ENCODE results near the gene UCN.
"Not testable (repeated sequence)": the region's sequence is repeated elsewhere in the genome, so short reads cannot be mapped to it uniquely, and the experiment has no call there.

UCN gene

GRCh38 chr2:27308359-27308881 lies at the start of gene UCN:
TSS of gene UCN (minus strand) at chr2:27308445. CDS start at chr2:27307895, 550 bp downstream.
- DNase-seq (ENCODE audit: low read depth): no peak

DNA sequence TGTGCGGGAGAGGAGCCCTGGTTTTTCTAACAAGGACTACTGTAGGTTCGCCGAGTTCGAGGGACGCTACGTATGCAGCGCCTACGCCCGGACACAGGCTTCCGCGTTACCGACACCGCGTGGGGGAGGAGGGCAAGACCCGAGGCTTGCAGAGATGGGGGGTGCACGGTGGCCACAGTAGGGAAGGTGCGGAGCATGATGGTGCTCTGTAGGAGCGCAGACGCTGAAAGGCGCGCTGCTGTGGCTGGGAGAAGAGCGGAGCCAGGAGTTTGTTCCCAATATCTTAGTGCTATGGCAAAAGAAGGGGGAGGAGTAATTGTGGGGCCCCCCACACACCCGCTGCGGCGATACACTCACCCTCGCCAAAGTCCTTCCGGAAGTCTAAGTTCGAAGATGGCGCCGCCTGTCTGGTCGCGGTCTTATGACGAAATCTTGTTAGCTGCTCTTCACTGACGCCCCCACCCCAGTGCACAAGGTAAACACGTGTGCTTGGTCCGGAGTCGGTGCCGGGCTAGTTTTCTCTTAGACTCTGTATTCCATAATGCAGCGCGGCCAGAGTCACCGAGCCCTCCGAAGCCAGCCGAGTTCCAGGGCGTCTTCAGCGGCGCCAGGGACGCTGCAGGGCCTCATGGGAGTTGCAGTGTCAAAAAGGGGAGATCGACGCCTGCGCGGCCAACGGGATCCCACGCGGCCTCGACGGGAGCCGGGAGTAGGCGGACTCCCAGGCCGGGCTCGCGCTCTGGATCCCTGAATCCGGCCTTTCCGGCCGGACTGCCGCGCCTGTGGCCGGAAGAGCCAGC lies 48.3 kb upstream of the UCN start, which contains the start of gene GTF3C2:
Gene GTF3C2 (minus strand): TSS at position 383 of the 800 bp plus-strand sequence. CDS start 13,210 bp downstream, outside the sequence.
- peak; percentile 86 for DNase-seq (ENCODE audit: low read depth)

- no peak for DNase-seq (ENCODE audit: low read depth)
Measured at GRCh38 chr2:27356056-27356381, 47.8 kb upstream of the UCN start.

DNA sequence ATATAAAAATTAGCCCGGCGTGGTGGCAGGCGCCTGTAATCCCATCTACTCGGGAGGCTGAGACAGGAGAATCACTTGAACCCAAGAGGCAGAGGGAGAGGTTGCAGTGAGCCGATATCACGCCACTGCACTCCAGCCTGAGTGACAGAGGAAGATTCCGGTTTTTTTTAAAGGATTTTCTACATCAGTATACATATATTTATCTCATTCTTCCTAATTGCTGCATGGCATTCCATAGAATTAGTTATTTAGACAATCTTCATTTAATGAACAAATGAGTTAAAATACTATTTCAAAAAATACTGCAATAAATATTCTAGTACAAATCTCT lies 46.3 kb upstream of the UCN start:
- DNase-seq (ENCODE audit: low read depth): no peak

DNA sequence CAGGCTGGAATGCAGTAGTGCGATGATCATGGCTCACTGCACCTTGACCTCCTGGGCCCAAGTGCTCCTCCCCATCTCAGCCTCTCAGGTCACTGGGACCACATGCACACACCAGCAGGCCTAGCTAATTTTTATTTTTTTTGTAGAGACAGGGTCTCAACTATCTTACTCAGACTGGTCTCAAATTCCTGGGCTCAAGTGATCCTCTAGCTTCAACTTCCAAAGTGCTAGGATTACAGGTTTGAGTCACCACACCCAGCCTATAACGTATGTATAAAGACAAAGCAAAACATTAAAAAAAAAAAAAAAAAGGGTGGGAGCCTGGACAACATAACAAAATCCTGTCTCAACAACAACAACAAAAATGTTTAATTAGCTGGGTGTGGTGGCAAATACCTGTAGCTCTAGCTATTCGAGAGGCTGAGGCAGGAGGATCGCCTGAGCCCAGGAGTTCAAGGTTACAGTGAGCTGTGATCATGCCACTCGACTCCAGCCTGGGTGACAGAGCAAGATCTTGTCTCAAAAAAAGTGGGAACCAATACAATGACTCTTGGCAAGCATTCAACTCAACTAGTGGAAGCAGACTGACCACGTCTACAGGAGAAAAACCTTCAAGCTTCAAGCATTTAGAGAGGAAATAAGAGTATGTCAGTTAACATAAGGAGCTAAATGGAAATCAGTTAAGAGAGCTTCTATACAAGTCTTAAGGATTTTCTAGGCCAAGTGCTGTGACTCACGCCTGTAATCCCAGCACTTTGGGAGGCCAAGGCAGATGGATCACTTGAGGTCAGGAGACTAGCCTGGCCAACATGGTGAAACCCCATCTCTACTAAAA lies 45.7 kb upstream of the UCN start:
- DNase-seq (ENCODE audit: low read depth): no peak

GRCh38 chr2:27353386-27353761 lies 45.1 kb upstream of the UCN start:
- DNase-seq (ENCODE audit: low read depth): not testable (repeated sequence)

- DNase-seq (ENCODE audit: low read depth): no peak
Measured at GRCh38 chr2:27351802-27352598, 43.8 kb upstream of the UCN start.

DNA sequence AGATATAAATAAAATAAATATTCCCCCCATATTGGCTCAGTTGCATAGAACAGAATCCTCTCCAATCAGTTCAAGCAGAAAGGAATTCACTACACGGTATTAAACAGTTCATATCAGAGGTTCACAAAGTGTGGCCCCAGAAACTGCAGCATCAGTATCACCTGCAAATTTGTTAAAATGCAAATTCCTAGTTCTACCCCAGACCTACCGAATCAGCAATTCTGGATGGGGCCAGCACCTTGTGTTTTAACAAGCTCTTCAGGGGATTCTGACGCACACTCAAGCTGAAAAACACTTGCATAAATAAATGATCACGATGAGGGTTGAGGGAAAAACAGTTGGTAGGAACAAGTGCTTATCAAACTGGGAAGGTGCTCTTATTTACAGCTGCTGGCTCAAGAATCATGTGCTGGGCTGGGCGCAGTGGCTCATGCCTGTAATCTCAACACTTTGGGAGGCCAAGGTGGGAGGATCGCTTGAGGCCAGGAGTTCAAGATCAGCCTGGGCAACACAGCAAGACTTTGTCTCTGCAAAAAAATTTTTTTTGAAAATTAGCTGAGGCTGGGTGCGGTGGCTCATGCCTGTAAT lies 42.0 kb upstream of the UCN start:
- DNase-seq (ENCODE audit: low read depth): no peak

DNA sequence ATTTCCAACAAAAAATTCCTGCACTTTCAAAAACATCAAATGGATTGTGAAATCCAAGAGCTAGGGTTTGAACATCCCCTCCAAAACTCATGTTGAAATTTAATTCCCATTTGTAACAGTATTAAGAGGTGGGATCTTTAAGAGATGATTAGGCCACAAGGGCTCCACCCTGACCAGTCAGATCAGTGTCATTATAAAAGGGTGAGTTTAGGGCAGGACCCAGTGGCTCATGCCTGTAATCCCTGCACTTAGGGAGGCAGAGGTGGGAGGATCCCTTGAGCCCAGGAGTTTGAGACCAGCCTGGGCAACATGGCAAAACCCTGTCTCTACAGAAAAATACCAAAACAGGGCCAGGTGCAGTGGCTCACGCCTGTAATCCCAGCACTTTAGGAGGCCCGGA lies 39.4 kb upstream of the UCN start:
- DNase-seq (ENCODE audit: low read depth): no peak

GRCh38 chr2:27336173-27336572 lies 27.9 kb upstream of the UCN start:
- no peak for DNase-seq (ENCODE audit: low read depth)

GRCh38 chr2:27335311-27335710 lies 27.1 kb upstream of the UCN start:
- no peak for DNase-seq (ENCODE audit: low read depth)

- DNase-seq (ENCODE audit: low read depth): no peak
Measured at GRCh38 chr2:27324720-27325119, 16.5 kb upstream of the UCN start.

DNA sequence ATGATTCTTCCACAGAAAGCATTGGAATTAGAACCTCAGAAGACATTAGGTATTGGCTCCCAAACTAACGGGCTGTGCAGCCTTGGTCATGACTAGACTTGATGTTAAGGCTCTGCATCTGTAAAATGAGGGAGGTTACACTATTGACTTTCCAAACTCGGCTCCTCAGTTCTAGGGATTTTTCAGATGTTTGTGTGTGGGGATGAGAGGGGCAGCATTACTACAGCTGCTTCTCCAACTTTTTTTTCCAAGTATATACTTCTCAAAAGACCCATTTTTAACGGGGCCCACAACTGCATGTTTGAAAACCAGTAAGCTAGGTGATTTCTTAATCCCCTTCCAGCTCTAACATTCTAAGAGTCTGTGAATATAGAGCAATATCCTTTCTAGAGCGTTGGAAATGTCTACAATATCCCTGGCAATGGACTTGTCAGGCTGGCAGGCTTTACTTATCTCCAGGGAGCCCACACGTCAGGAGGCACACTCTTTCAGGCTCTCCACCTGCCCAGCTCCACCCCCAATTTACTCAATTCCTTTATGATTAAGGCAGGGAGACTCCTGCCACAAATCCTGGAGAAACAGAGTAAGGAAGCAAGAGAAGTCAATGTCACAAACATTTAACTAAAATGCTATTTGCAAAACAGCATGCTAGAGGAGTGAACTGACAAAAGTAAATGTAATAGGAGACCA lies 15.5 kb upstream of the UCN start:
- no peak for DNase-seq (ENCODE audit: low read depth)

GRCh38 chr2:27322766-27323595 lies 14.7 kb upstream of the UCN start, which contains the start of gene MPV17:
TSS of gene MPV17 (minus strand) at chr2:27323097. CDS start at chr2:27322517, 580 bp downstream.
- peak; percentile 73 for DNase-seq (ENCODE audit: low read depth)

- DNase-seq (ENCODE audit: low read depth): no peak
Measured at GRCh38 chr2:27322301-27322765, 14.1 kb upstream of the UCN start.

DNA sequence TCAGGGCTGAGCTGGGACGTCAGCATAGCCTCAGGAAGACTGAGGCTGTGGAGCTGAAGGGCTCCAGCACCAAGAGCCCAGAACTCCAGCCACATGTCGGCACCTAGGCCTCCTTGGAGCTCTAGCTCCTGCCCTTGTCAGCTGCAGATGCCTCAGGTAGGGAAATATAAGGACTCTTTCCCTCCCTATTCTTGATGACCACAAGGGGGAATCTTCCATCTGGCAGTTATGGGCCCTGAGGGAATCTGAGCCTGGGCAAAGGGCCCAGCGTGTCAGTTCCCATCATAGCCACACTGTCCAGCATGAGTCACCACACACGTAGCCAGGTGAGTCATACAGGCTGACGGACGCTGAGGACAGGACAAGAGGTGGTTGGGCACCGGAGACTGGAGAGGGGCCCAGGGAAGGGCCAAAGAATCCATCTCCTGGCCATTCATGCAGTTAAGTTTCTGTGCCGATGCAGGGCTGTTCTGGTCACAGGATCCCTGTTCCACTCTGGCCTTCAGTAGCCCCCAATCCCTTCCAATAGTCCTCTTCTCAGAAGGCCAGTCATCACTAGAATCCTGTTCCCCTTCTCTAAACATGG lies 12.8 kb upstream of the UCN start:
- no peak for DNase-seq (ENCODE audit: low read depth)

DNA sequence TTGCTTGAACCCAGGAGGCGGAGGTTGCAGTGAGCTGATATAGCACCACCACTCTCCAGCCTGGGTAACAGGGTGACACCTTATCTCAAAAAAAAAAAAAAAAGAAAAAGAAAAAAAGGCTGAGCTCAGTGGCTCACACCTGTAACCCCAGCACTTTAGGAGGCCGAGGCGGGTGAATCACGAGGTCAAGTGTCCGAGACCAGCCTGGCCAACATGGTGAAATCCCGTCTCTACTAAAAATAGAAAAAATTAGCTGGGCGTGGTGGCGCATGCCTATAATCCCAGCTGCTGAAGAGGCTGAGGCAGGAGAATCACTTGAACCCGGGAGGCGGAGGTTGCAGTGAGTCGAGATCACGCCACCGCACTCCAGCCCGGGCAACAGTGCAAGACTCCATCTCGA lies 11.6 kb upstream of the UCN start:
- DNase-seq (ENCODE audit: low read depth): not testable (repeated sequence)

DNA sequence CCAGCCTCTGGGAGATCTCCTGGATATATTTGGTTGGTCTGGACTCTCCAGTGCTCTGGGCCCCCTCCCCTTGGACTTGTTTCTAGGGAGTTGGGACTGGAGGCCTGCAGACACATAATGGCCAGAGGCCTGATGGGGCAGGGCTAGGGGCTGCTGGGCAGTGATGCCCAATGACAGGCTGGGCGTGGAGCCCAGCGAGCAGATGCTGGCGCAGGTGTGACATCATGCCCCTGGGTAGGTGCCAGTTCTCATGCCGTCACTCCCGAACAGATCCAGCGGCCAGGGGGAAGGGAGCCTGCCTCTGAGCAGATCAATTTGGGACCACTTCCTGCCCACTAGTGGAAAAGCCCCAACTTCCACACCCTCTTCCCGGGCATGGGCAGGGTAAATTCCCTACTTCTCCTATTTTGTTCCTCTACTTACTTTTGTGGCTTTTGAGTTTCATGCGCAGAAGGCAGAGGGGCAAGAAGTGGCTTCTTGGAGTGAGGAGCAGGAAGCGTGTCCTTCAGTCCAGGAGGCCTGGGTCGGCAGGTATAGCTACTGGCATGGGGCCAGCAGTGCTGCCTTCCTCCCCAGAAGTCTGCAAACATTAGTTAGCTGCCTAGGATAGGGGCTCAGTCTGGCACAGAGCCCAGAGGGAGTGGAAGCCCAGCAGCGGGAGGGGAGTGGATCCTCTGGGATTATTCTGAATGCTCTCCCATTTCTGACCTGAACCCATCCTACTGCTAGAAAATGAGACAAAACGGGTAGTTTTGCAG lies 8.6 kb upstream of the UCN start:
- DNase-seq (ENCODE audit: low read depth): no peak

DNA sequence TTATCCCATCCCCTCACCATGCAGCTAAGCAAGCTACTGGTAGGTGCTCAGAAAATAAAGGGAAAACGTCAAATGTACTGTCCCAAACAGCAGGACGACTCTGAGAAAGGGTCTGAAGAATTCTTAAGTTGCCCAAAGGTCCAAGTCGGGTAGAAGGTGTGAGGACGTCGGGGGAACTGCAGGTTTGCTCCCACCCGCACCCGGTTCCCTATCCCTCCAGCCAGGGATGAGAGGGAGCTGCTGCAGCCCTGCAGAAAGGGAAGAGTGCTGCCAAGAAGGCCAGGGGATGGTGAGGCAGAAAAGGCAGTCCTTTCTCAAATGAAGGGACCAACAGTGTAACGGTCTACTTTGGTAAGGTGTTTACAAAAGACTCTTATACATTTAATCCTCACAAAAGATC lies 6.9 kb upstream of the UCN start:
- DNase-seq (ENCODE audit: low read depth): no peak

All from stimulated activated CD8-positive, alpha-beta memory T cell treated with anti-CD3 and anti-CD28 coated beads, Interleukin-12 subunit alpha, Interleukin-12 subunit beta, amount 100 ng/mL, for 4 hours (primary cell).